HG03432 (cell line): Measurements from ENCODE around the gene PRX.
"Not testable (repeated sequence)": the region's sequence is repeated elsewhere in the genome, so short reads cannot be mapped to it uniquely, and the experiment has no call there.

ENCODE experiments used
- ATAC-seq: cut with Tn5 transposase; IDR thresholded peaks from one replicate; pipeline ENCODE4 v1.9.1; 2021; ENCODE audit warnings: mild to moderate bottlenecking, moderate library complexity; ENCODE audit not compliant: unreplicated experiment

PRX gene

DNA sequence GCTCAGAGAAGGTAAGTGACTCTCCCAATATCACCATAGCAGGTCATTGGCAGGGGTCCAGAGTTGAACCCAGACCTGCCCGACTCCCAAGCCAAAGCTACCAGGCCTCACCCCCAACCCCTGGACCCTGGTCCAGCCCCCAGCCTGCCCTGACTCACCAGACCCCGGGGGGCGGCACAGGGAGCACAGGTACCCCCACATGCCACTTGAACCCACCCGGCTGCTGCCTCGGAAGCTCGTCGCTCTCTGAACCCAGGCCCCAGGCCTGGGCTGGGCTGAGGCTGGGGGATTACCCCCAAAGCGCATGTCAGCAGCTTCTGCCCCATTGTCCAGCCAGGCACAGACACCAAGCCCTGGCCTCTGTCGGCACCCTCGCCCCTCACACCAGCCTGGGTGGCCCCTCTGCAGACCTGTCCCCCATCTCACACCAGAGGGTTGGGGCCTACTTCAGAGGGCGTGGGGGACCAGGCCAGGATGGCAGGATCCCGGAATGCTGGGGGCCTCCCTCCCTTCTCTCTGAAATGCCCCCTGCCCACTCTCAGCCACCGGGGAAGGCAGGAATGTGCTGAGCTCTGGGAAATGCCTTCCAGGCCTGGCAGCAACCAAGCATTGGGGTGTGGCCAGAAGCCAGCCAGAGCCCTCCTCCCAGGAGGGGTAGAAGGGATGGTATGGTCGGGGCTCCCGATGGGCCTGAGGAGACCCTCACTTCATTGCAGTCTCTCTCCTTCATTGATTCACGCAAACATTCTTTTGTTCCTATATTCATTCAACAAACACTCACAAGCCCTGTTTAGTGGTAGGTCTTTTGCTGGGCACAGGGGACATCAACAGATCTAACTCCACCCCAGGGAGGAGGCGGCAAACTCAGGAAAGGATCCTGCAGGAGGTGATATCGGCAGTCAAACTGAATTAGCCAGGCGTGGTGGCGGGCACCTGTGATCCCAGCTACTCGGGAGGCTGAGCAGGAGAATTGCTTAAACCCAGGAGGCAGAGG lies 1.7 kb upstream of the PRX start:
- ATAC-seq = no peak

DNA sequence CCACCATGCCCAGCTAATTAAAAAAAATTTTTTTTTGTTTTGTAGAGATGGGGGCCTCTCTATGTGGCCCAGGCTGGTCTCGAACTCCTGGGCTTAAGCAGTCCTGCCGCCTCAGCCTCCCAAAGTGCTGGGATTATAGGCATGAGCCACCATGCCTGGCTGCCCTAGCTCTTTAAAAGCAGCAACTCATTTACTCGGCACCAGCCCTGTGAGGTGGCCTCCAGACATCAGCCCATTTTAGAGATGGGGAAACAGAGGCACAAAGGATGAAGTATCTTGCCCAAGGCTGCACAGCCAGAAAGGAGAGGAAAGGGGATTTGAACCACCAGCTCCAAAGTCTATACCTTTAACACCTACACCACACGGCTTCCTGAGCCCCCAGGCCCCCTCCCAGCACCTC lies 312 bp downstream of the PRX start:
- no peak for ATAC-seq

DNA sequence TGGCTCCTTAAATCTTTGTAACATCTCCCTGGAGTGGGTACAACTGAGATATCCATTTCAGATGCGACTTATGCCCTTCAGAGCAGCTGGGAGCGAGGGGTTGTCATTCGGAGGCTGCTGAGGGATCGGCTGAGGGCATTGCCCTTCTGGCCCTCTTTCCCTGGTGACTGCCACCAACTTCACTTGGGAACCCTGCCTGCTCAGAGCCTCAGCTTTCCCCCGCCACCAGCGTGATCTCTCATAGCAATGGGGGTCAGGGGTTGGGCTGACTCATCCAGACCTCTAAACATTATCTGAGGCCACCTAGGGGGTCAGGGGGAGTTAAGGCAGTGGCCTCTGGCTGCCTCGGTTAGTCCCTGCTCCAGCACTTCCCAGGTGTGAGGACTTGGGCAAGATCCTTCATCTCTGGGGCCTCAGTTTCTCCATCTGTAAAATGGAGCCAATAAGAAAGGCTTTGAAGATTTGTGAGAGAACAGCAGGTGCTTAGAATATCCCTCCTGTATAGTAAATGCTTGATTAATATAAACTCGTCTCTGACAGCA lies 1.1 kb downstream of the PRX start:
- no peak for ATAC-seq

DNA sequence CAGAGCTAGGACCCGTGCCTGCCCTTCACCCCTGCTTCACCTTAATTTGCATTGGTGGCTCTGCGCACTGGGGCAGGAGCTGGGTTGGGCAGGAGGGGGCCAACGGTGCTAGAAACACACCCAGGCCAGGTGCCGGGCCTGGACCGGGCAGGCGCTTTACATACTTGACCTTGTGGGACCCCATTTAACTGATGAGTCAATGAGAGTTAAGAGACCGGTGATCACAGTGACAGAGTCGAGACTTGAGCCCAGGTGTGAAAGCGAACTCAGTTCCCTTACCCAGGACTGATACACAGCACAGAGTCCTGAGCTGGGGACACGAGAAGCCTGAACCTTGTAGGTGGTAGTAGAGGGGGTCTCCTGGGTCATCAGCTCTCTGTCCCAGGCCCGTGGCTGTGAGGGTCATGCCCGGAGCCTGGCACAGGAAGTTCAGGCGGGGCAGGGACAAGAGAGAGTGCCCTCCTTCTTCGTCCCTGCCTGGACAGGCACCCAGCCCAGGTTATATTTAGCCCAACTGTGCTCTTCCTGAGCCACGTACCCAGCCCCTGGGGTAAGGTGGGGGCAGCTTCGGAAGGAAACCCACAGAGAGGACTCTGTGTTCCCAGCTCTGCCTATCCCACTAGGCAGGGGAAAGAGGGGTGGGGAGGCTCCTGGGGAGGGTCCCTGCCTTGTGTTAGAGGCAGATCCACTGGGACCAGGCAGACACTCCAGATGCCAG lies 1.9 kb downstream of the PRX start:
- no peak for ATAC-seq

DNA sequence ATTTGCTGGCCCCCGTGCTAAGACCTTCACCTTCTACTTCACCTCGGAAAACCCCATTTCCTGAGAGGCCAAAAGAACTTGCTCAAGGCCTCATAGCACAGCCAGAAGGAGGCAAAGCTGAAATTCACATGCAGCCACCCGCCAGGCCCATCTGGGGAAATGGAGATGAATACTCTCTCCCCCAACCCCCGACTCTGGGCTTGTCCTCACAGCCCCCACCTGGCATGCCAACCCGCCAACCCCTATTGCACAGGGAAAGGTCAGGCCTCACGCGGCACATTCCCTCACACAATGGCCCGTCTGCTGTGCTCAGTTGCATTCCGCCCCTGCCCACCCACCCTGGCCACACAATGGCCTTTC lies 3.2 kb downstream of the PRX start:
- no peak for ATAC-seq

DNA sequence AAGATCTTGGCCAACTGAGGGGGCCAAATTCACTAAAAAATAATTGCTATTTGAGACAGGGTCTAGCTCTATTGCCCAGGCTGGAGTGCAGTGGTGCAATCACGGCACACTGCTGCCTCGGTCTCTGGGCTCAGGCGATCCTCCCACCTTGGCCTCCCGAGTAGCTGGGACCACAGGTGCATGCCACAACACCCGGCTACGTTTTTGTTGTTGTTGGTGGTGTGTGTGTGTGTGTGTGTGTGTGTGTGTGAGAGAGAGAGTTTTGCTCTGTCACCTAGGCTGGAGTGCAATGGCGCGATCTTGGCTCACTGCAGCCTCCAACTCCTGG lies 4.6 kb downstream of the PRX start:
- not testable (repeated sequence) for ATAC-seq

DNA sequence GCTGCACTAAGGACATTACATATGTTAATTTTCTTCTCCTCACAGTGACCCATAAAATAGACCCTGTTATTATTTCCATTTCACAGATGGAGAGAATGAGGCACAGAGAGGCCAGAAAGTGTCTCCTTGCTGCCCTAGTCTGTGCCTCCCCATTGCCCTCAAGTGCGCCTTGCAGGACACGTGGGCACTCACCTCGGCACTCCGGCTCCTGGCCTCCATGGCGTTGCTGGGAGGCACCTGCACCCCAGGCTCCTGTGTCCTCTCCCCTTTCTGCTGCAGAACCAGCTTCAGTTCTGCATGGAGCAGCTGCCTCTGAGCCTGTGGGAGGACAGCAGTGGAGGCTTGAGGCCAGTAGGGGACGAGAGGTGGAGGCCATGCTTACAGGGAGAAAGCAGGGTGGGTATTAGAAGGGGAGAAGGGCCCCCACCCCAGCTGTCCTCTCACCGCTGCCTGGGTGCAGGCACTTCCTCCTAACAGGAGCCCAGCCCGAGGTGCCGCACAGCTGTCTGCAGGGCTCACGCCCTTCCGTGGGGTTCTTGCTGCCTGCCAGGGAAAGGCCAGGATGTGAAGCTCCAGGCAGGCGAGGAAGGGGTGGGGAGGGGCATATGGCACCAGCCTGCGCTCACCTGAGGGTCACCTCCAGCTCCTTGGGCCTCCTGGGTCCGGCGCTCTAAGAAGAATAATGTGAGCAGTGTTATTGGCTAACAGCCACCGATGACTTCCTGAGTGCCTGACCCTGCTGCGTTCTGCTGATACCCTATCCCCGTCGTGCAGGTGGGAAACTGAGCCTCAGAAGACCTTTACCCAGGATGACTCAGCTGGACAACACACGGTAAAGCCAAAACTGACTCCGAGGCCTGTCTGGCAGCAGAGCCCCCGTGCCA lies 5.2 kb downstream of the PRX start:
- no peak for ATAC-seq

DNA sequence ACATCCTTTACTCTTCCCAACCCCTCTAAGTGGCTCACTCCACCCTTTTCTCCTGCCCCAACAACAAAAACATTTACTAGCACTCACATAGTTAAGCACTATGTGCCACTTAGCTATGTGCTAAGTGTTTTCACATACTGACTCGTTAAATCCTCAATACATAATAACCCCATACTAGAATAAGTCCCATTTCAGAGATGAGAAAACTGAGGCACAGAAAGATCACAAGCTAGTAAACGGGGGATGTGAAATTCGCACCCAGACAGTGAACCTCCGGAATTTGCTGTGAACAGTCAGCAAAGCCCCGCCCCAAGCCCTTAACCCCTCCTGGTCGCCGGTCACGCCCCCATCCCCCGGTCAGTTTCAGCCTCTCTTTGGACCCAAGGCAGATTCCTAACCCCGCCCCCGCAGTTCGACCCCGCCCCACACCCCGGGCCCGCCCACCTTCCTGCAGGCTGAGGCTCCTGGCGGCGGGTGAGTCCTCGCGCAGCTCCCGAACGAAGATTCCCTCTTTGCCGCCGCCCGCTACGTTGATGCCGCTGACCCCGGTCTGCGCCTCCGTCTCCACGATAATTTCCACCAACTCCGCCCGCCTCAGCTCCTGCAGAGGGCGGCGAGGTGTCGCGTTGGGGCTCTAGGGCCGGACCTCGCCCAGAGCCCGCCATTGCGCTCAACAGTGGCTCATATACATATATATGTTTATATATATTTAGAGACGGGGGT lies 9.8 kb downstream of the PRX start:
- ATAC-seq = peak; percentile 77

DNA sequence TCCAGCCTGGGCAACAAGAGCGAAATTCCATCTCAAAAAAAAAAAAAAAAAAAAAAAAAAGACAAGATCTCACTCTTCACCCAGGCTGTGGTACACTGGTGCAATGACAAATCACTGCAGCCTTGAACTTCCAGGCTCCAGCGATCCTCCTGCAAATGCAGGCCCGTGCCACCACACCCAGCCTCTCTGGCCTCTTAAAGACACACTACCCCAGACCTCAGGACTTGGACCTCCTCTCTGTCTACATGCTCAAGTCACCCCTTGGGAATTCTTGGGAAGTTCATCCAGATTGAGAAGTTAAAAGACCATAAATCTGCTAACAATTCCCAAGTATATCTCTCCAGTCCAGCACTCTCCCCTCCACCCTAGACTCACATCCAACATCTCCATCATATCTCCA lies 12.6 kb downstream of the PRX start:
- ATAC-seq = no peak

DNA sequence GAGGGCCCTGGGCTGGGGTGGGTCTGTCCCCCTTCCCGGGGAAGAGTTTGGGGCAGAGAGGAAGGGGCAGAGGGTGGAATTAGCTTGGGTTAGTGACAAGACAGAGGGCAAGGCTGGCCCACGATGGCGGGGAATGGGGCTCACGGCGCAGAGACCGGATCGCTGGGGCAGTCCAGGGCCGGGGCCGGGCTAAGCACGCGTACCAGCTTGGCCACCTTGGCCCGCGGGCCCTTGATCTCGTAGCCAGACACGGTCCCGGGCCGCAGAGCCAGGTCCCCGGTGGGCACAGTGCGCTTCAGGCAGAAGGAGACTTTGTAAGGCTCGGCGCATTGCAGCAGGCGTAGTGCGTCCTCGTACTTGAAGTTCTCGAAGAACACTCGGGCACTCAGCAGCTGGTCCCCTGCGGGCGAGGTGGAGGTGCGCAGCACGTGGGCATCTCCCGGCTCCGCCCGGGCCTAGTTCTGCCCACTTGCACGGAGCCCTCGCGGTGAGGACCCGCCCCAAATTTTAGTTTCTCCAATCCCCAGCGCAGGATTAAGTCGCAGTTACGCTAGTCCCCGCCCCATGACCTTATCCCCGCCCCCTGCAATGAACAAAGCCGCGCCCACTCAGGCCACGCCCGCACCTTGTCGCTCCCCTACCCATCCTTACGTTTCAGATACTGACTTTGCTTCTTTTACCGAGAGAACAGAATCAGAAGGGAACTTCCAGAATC lies 14.6 kb downstream of the PRX start:
- no peak for ATAC-seq

DNA sequence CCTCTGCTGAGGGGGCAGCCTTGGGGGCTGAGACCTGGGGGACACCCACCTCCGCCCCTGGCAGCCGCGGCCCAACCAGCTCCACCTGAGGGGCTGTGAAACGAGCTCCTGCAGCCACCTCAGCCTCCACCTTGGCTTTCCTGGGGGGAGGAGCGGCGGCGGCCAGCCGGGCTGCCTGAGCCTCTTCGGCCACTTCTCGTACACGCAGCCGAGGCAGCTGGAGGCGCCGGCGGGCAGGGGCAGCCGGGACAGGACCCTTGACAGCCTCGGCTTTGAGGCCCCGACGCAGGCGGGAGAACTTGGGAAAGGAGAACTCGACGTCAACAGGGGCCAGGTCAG lies 15.6 kb downstream of the PRX start:
- no peak for ATAC-seq

DNA sequence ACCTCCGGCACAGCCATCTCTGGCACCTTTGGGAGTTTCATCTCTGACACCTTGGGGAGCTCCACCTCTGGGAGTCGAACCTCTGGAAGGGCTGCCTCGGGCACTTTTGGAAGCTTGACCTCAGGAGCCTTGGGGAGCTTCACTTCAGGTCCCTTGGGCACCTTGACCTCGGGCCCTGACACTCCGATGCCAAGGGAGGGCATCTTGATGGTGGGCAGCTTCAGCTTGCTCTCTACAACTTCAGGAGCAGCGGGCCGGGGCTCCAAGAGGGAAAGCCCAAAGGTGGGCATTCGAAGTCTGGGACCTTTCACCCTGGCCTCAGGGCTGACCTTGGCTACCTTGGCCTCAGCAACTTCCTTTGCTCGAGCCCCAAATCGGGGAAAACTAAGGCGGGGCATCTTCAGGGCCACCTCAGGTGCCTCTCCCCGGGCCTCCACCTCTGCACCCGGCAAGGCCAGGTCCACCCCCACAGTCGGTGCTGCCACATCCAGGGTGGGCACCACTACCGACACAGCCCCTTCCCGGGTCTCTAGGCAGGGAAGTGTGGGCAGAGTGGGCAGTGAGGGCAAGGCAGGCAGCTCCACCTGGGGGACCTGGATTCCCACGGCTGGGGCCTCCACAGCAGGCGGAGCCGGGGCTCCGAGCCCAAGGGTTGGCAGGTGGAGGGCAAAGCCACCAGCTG lies 16.2 kb downstream of the PRX start:
- no peak for ATAC-seq

DNA sequence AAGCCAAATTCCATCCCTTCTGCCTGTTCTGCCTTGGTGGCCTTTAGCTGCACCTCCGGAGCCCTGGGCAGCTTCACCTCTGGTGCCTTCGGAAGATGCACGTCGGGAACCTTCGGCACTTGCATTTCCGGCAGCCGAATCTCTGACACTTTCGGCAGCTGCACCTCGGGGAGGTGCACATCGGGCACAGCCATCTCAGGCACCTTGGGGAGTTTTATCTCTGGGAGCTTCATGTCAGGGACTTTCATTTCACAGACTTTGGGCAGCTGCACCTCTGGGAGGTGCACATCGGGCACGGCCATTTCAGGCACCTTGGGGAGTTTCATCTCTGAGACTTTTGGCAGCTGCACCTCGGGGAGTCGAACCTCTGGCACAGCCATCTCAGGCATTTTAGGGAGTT lies 17.2 kb downstream of the PRX start:
- ATAC-seq = no peak

DNA sequence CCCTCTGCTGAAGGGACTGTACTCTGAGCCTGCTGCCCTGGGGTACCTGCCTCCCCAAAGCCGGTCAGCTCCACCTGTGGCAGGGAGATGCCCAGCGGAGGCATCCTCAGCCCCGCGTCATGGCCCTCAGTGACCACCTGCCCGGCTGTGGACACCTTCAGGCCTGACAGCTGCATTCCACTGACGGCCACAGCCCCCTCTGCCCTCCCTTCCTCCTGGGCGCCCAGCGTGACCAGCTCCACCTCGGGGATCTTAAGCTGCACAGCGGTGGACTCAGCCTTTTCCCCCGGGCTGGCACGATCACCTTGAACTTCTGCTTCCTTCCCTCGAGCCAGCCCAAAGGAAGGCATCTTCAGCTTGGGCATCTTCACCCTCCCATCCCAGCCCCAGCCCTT lies 18.4 kb downstream of the PRX start:
- no peak for ATAC-seq

DNA sequence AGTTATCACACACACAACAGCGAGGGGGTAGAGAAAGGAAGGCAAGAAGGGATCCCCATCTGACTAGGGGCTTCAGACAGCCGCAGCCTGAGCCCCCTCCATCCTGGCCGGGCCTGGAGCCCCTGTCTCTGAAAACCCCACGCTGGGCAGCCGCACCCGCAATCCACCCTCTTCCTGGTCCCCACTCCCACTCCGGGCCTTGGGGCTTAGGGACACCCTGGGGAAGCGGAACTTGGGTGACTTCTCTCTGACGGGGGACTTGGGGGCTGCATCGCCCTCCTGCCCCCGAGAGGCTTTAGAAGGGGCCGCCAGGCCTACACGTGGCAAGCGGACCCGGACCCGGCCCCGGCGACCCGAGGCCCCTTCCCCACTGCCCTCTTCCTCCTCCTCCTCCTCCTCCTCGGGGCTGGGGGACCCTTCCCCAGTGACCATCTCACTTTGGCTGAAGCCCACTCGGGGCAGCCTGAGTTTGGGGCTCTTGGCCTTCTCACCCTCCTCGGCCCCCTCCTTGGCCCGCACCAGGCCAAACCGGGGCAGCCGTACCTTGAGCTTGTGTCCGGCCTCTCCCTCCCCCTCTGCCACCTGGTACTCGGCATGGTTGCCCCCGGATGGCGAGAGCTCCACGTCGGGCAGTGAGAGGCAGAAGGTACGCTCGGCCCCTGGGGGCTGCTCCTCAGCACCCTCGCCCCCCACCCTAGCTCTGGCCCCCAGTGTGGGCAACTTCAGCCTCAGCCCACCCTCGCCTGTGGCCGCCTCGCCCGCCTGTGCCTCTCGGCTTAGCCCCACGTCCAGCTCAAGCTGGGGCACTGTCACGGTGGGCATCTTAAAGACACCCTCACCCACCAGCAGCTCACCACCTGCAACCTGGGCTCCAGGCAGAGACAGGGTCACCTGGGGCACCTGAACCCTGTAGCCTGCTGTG lies 19.0 kb downstream of the PRX start:
- ATAC-seq = no peak

DNA sequence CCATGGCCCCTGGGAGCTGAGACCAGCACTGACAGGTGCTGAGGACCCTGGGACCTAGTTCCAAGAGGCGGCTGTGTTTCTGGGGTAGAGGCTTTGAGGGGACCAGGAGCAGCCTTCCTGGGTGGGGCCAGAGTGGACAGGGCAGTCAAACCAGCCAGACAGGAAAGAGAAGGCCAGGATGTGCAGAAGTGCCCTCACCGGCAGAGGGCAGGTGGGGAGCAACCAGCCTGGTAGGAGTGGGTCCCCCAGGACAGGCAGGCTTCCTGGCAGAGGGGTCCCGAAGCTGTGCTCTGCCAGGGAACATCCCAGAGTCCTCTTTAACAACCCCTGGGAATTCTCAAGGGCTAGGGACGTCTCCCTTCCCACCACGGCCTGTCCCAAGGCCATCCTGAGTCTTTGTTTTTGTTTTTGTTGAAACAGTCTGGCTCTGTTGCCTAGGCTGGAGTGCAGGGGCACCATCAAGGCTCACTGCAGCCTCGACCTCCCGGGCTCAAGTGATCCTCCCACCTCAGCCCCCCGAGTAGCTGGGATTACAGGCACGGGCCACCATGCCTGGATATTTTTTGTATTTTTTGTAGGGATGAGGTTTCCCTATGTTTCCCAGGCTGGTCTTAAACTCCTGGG lies 20.2 kb downstream of the PRX start:
- ATAC-seq = no peak

DNA sequence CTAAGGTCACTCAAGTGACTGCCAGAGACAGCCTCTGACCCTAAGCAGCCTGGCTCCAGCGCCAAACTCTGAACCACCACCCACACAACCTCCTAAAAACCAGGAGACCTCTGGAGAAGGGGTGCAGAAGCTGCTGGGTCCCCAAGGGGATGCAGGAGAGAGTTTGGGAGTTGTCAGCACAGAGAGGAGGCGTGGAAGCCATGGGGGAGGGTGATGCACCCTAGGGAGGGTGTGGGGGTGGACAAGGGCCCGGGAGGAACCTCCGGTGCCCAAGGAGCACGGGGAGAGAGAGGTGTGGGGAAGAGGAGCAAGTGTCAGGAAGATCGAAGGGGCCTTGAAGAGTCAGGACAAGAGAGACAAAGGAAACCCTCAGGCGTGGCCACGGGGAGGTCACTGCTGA lies 21.1 kb downstream of the PRX start:
- no peak for ATAC-seq
